HG03575 (cell line): ENCODE results near the gene FAM98C.
"Not testable (repeated sequence)": the region's sequence is repeated elsewhere in the genome, so short reads cannot be mapped to it uniquely, and the experiment has no call there.

Source experiments
- ATAC-seq: cut with Tn5 transposase; IDR thresholded peaks from one replicate; pipeline ENCODE4 v1.9.1; 2021; ENCODE audit not compliant: unreplicated experiment, insufficient number of reproducible peaks, low FRiP score; ENCODE audit errors: extremely low read depth

Gene FAM98C

GRCh38 chr19:38391911-38392464 lies 10.9 kb upstream of the FAM98C start:
- ATAC-seq = no peak

- ATAC-seq = no peak
Observed at GRCh38 chr19:38392707-38393308, 10.1 kb upstream of the FAM98C start.

- no peak for ATAC-seq
Observed at GRCh38 chr19:38394488-38394887, 8.4 kb upstream of the FAM98C start.

- no peak for ATAC-seq
Observed at GRCh38 chr19:38395381-38396114, 7.3 kb upstream of the FAM98C start.

- ATAC-seq = no peak
Observed at GRCh38 chr19:38399081-38399480, 3.8 kb upstream of the FAM98C start.

GRCh38 chr19:38399537-38399936 lies 3.4 kb upstream of the FAM98C start:
- no peak for ATAC-seq

- no peak for ATAC-seq
Observed at GRCh38 chr19:38400361-38400760, 2.5 kb upstream of the FAM98C start.

GRCh38 chr19:38401148-38401547 lies 1.7 kb upstream of the FAM98C start:
- no peak for ATAC-seq

GRCh38 chr19:38402623-38402966 lies 298 bp upstream of the FAM98C start:
- ATAC-seq = no peak

GRCh38 chr19:38404858-38405257 lies 2.0 kb downstream of the FAM98C start:
- ATAC-seq = no peak

GRCh38 chr19:38405276-38405675 lies 2.4 kb downstream of the FAM98C start:
- no peak for ATAC-seq

GRCh38 chr19:38409631-38410133 lies 6.8 kb downstream of the FAM98C start:
- ATAC-seq = no peak

- ATAC-seq = not testable (repeated sequence)
Observed at GRCh38 chr19:38410407-38410806, 7.5 kb downstream of the FAM98C start.

GRCh38 chr19:38411041-38411712 lies 8.3 kb downstream of the FAM98C start:
- no peak for ATAC-seq

- ATAC-seq = not testable (repeated sequence)
Observed at GRCh38 chr19:38411898-38412297, 9.0 kb downstream of the FAM98C start.

- ATAC-seq = no peak
Observed at GRCh38 chr19:38412491-38412890, 9.6 kb downstream of the FAM98C start.

- ATAC-seq = no peak
Observed at GRCh38 chr19:38412961-38413360, 10.1 kb downstream of the FAM98C start.

- no peak for ATAC-seq
Observed at GRCh38 chr19:38413416-38413815, 10.5 kb downstream of the FAM98C start.

- ATAC-seq = no peak
Observed at GRCh38 chr19:38417146-38417543, 14.3 kb downstream of the FAM98C start.
